RWPE2 (cell line): ENCODE measurements around the gene COMMD1.
"Not testable (repeated sequence)": the region's sequence is repeated elsewhere in the genome, so short reads cannot be mapped to it uniquely, and the experiment has no call there.

ENCODE experiments used
- ATAC-seq: fragments of 200-7000 bp; cut with Tn5 transposase; 3 replicates; pipeline ENCODE4 v1.9.1; 2021; ENCODE audit warnings: low read depth
- DNase-seq: peaks from one replicate; pipeline ENCODE4 v3.0.0-alpha.2; 2020; ENCODE audit warnings: low spot score
- H3K27ac ChIP-seq: fragments of 450-650 bp; 2 replicates; pipeline ENCODE4 v1.5.1; 2017; ENCODE audit warnings: mild to moderate bottlenecking; ENCODE audit not compliant: poor library complexity, severe bottlenecking
- H3K27me3 ChIP-seq: fragments of 250-450 bp; sonication (Bioruptor Pico); 2 replicates; pipeline ENCODE4 v1.5.1; 2021; ENCODE audit warnings: mild to moderate bottlenecking, moderate library complexity; ENCODE audit not compliant: insufficient read depth, poor library complexity, severe bottlenecking
- H3K36me3 ChIP-seq: fragments of 250-450 bp; sonication (Bioruptor Pico); 2 replicates; pipeline ENCODE4 v1.5.1; 2020; ENCODE audit warnings: low read depth, mild to moderate bottlenecking, moderate library complexity
- H3K4me1 ChIP-seq: fragments of 250-450 bp; sonication (Bioruptor Pico); 2 replicates; pipeline ENCODE4 v1.5.1; 2021; ENCODE audit warnings: mild to moderate bottlenecking, moderate library complexity; ENCODE audit not compliant: insufficient read depth, poor library complexity, severe bottlenecking
- H3K4me3 ChIP-seq: fragments of 250-450 bp; sonication (Bioruptor Pico); 2 replicates; pipeline ENCODE4 v1.5.1; 2021; ENCODE audit warnings: mild to moderate bottlenecking, moderate library complexity; ENCODE audit not compliant: severe bottlenecking
- H3K9me3 ChIP-seq: fragments of 250-450 bp; sonication (Bioruptor Pico); 2 replicates; pipeline ENCODE4 v1.5.1; 2021; ENCODE audit warnings: mild to moderate bottlenecking, moderate library complexity; ENCODE audit not compliant: severe bottlenecking
- TF ChIP-seq, protein P1 (sequence below): fragments of 450-650 bp; IDR thresholded peaks from one replicate; pipeline ENCODE4 v1.5.1; 2017; ENCODE audit warnings: mild to moderate bottlenecking, moderate library complexity; ENCODE audit not compliant: poor library complexity, severe bottlenecking

The COMMD1 gene

DNA sequence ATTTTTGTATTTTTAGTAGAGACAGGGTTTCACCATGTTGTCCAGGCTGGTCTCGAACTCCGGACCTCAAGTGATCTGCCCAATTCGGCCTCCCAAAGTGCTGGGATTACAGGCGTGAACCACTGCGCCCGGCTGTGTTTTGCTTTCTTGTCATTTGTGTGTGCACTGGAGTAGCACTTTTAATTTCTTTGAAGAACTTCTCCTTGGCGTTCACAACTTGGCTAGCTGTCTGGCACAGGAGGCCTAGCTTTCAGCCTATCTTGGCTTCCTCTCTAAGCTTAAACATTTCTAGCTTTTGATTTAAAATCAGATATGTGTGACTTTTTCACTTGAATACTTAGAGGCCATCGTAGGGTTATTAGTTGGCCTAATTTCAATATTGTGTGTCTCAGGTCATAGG is 93.0 kb downstream of the COMMD1 start:
- H3K36me3 ChIP-seq: no peaks in the 10 kb centered on the region
- no peak for DNase-seq
- ATAC-seq: no peak
- TF ChIP-seq, protein P1, sequence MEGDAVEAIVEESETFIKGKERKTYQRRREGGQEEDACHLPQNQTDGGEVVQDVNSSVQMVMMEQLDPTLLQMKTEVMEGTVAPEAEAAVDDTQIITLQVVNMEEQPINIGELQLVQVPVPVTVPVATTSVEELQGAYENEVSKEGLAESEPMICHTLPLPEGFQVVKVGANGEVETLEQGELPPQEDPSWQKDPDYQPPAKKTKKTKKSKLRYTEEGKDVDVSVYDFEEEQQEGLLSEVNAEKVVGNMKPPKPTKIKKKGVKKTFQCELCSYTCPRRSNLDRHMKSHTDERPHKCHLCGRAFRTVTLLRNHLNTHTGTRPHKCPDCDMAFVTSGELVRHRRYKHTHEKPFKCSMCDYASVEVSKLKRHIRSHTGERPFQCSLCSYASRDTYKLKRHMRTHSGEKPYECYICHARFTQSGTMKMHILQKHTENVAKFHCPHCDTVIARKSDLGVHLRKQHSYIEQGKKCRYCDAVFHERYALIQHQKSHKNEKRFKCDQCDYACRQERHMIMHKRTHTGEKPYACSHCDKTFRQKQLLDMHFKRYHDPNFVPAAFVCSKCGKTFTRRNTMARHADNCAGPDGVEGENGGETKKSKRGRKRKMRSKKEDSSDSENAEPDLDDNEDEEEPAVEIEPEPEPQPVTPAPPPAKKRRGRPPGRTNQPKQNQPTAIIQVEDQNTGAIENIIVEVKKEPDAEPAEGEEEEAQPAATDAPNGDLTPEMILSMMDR: no peak
- no peaks in the 10 kb centered on the region for H3K9me3 ChIP-seq
- no peak overlapping the region for H3K4me3 ChIP-seq
- no peaks in the 10 kb centered on the region for H3K27me3 ChIP-seq
- no peak overlapping the region for H3K27ac ChIP-seq
- no peaks in the 10 kb centered on the region for H3K4me1 ChIP-seq

DNA sequence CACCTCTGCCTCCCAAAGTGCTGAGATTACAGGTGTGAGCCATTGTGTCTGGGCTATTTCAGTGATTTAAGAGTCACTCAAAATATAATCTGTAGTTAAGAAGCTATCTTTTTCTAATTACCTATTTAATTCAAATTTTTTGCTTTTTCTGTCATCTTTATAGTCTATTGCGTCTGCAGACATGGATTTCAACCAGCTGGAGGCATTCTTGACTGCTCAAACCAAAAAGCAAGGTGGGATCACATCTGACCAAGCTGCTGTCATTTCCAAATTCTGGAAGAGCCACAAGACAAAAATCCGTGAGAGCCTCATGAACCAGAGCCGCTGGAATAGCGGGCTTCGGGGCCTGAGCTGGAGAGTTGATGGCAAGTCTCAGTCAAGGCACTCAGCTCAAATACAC is 95.1 kb downstream of the COMMD1 start:
- ATAC-seq: no peak
- no peak overlapping the region for H3K27ac ChIP-seq
- H3K9me3 ChIP-seq: no peaks in the 10 kb centered on the region
- no peaks in the 10 kb centered on the region for H3K27me3 ChIP-seq
- H3K4me1 ChIP-seq: no peaks in the 10 kb centered on the region
- H3K36me3 ChIP-seq: no peaks in the 10 kb centered on the region
- DNase-seq: no peak
- TF ChIP-seq, protein P1: no peak
- H3K4me3 ChIP-seq: no peak overlapping the region

DNA sequence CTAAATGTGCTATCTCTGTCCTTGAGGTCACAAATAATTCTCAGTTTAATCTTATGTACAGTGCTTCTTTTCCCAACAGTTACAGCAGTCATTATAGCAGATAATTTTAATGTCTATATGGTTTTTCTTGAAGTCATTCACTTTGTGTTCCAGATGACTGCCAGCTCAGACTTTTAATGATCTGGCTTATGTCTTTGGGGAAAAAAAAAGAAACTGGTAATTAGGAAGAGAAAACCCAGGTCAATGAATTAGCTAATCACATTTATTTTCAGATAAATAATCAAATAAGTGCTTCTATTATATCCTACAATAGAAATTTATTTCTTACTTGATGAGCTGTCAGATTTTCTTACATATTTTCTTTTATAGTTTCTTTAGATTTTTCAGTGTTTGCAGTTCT is 96.0 kb downstream of the COMMD1 start:
- Histone ChIP-seq H3K27me3 (no peaks in the 10 kb centered on the region), H3K27ac (no peak overlapping the region), H3K9me3 (no peaks in the 10 kb centered on the region), H3K4me1 (no peaks in the 10 kb centered on the region), H3K36me3 (no peaks in the 10 kb centered on the region), H3K4me3 (no peak overlapping the region)
- DNase-seq (no peak), ATAC-seq (no peak)
- TF ChIP-seq, protein P1: no peak

DNA sequence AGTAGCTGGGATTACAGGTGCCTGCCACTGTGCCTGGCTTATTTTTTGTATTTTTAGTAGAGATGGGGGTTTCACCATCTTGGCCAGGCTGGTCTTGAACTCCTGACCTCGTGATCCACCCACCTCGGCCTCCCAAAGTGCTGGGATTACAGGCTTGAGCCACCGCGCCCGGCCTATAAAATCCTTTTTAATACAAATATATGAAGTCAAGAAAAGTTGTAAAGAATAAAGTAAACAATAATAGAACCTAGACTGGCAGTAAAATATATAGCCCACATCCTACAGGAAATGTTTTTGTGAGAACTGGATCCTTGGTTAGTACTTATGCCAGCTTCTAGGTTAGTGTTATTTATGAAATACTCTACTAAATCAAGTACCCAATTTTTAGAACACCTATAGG is 99.0 kb downstream of the COMMD1 start:
- not testable (repeated sequence) for H3K4me1 ChIP-seq, ATAC-seq, H3K36me3 ChIP-seq, H3K4me3 ChIP-seq, H3K9me3 ChIP-seq, H3K27me3 ChIP-seq, H3K27ac ChIP-seq, DNase-seq

DNA sequence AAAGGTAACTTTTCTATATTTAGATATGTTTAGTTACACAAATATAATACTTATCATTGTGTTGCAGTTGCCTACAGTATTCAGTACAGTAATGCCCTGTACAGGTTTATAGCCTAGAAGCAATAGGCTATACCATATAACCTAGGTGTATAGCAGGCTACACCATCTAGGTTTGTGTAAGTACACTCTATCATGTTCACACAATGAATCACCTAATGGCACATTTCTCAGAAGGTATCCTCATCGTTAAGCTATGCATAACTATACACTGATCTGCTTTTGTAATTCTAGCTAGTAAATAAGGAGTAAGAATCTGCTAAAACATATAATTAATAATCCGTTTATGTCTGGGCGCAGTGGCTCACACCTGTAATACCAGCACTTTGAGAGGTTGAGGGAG is 102.1 kb downstream of the COMMD1 start:
- Histone ChIP-seq H3K36me3 (no peaks in the 10 kb centered on the region), H3K4me1 (no peaks in the 10 kb centered on the region), H3K9me3 (no peaks in the 10 kb centered on the region), H3K4me3 (no peak overlapping the region), H3K27me3 (no peaks in the 10 kb centered on the region), H3K27ac (no peak overlapping the region)
- ATAC-seq (no peak), DNase-seq (no peak)
- TF ChIP-seq, protein P1: no peak
